Measurements from ENCODE around the gene FN1.

GRCh38 chr2:215437614-215438013 lies 1.7 kb upstream of the FN1 start:
- TF ChIP-seq, protein P1, sequence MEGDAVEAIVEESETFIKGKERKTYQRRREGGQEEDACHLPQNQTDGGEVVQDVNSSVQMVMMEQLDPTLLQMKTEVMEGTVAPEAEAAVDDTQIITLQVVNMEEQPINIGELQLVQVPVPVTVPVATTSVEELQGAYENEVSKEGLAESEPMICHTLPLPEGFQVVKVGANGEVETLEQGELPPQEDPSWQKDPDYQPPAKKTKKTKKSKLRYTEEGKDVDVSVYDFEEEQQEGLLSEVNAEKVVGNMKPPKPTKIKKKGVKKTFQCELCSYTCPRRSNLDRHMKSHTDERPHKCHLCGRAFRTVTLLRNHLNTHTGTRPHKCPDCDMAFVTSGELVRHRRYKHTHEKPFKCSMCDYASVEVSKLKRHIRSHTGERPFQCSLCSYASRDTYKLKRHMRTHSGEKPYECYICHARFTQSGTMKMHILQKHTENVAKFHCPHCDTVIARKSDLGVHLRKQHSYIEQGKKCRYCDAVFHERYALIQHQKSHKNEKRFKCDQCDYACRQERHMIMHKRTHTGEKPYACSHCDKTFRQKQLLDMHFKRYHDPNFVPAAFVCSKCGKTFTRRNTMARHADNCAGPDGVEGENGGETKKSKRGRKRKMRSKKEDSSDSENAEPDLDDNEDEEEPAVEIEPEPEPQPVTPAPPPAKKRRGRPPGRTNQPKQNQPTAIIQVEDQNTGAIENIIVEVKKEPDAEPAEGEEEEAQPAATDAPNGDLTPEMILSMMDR (conservative IDR thresholded peaks at IDR 0.05; ENCODE audit: low read depth, low read length): no peak
- no peak for TF ChIP-seq EZH2 (IDR thresholded peaks at IDR 0.05; ENCODE audit: borderline replicate concordance, low read depth, low read length, poor library complexity, severe bottlenecking)
